KMS-11 (cell line): Measurements from ENCODE around the gene PPP6C.
"Not testable (repeated sequence)": the region's sequence is repeated elsewhere in the genome, so short reads cannot be mapped to it uniquely, and the experiment has no call there.

ENCODE experiments used
- H2AFZ ChIP-seq: fragments of 200-600 bp; sonication (generic); 2 replicates; pipeline ENCODE4 v1.6.1; 2016; ENCODE audit warnings: antibody characterized with exemption, mixed run types, low read depth
- H3K27ac ChIP-seq: fragments of 200-600 bp; sonication (generic); 2 replicates; pipeline ENCODE4 v1.6.1; 2016; ENCODE audit warnings: mild to moderate bottlenecking, mixed run types
- H3K27me3 ChIP-seq: fragments of 200-600 bp; sonication (generic); 2 replicates; pipeline ENCODE4 v1.6.1; 2017; ENCODE audit warnings: mild to moderate bottlenecking, low read depth, mixed run types, moderate library complexity; ENCODE audit not compliant: insufficient read depth
- H3K36me3 ChIP-seq: fragments of 200-600 bp; sonication (generic); 2 replicates; pipeline ENCODE4 v1.6.1; 2017; ENCODE audit warnings: mild to moderate bottlenecking, mixed run types; ENCODE audit not compliant: insufficient read depth
- H3K4me1 ChIP-seq: fragments of 200-600 bp; sonication (generic); 2 replicates; pipeline ENCODE4 v1.6.1; 2016; ENCODE audit warnings: mild to moderate bottlenecking, low read depth, mixed run types; ENCODE audit not compliant: poor library complexity, severe bottlenecking
- H3K4me2 ChIP-seq: fragments of 200-600 bp; sonication (generic); 2 replicates; pipeline ENCODE4 v1.7.0; 2016; ENCODE audit warnings: mild to moderate bottlenecking, mixed run types
- H3K4me3 ChIP-seq: fragments of 200-600 bp; sonication (generic); IDR thresholded peaks from 2 replicates; pipeline ENCODE4 v1.6.1; 2017; ENCODE audit warnings: low read depth, low read length, mixed read lengths; ENCODE audit not compliant: insufficient read depth
- H3K79me2 ChIP-seq: fragments of 200-600 bp; sonication (generic); 2 replicates; pipeline ENCODE4 v1.6.1; 2016; ENCODE audit warnings: low read depth, mixed run types; ENCODE audit not compliant: insufficient read depth
- H3K9ac ChIP-seq: fragments of 200-600 bp; sonication (generic); 2 replicates; pipeline ENCODE4 v1.6.1; 2016; ENCODE audit warnings: mild to moderate bottlenecking, mixed run types
- H4K20me1 ChIP-seq: fragments of 200-600 bp; sonication (generic); 2 replicates; pipeline ENCODE4 v1.6.1; 2016; ENCODE audit warnings: mild to moderate bottlenecking, mixed run types; ENCODE audit not compliant: insufficient read depth
- TF ChIP-seq, protein P1 (sequence below): fragments of 200-600 bp; sonication (generic); conservative IDR thresholded peaks from 2 replicates; pipeline ENCODE4 v1.6.1; 2017; ENCODE audit warnings: low read depth, mild to moderate bottlenecking, antibody characterized with exemption, low read length, moderate library complexity, mixed read lengths

The PPP6C gene

DNA sequence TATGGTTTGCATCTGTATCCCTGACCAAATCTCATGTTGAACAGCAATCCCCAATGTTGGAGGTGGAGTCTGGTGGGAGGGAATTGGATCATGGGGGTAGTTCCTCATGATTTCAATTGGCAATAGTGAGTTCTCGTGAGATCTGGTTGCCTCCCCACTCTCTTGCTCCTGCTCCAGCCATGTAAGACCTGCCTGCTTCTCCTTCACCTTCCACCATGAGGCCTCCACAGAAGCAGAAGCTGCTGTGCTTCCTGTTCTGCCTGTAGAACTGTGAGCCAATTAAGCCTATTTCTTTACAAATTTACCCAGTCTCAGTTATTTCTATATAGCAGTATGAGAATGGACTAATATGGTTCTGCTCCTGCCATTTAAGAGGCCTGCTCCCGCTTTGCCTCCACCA is 79.1 kb downstream of the PPP6C start:
- no peak overlapping the region for H3K27ac ChIP-seq
- H3K4me3 ChIP-seq: no peak overlapping the region
- H2AFZ ChIP-seq: no peak overlapping the region
- H4K20me1 ChIP-seq: no peaks in the 10 kb centered on the region
- H3K27me3 ChIP-seq: no peaks in the 10 kb centered on the region
- H3K4me2 ChIP-seq: no peak overlapping the region
- TF ChIP-seq, protein P1, sequence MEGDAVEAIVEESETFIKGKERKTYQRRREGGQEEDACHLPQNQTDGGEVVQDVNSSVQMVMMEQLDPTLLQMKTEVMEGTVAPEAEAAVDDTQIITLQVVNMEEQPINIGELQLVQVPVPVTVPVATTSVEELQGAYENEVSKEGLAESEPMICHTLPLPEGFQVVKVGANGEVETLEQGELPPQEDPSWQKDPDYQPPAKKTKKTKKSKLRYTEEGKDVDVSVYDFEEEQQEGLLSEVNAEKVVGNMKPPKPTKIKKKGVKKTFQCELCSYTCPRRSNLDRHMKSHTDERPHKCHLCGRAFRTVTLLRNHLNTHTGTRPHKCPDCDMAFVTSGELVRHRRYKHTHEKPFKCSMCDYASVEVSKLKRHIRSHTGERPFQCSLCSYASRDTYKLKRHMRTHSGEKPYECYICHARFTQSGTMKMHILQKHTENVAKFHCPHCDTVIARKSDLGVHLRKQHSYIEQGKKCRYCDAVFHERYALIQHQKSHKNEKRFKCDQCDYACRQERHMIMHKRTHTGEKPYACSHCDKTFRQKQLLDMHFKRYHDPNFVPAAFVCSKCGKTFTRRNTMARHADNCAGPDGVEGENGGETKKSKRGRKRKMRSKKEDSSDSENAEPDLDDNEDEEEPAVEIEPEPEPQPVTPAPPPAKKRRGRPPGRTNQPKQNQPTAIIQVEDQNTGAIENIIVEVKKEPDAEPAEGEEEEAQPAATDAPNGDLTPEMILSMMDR: no peak
- no peaks in the 10 kb centered on the region for H3K79me2 ChIP-seq
- no peak overlapping the region for H3K9ac ChIP-seq
- no peaks in the 10 kb centered on the region for H3K36me3 ChIP-seq
- no peaks in the 10 kb centered on the region for H3K4me1 ChIP-seq

DNA sequence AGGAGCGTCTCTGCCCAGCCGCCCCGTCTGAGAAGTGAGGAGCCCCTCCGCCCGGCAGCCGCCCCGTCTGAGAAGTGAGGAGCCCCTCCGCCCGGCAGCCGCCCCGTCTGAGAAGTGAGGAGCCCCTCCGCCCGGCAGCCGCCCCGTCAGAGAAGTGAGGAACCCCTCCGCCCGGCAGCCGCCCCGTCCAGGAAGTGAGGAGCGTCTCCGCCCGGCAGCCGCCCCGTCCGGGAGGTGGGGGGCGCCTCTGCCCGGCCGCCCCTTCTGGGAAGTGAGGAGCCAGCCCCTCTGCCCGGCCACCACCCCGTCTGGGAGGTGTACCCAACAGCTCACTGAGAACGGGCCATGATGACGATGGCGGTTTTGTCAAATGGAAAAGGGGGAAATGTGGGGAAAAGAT is 81.1 kb downstream of the PPP6C start:
- H3K9ac ChIP-seq, H3K4me1 ChIP-seq, H3K27ac ChIP-seq, H4K20me1 ChIP-seq, H3K36me3 ChIP-seq, H2AFZ ChIP-seq, H3K27me3 ChIP-seq, H3K4me3 ChIP-seq, H3K4me2 ChIP-seq, H3K79me2 ChIP-seq: not testable (repeated sequence)

DNA sequence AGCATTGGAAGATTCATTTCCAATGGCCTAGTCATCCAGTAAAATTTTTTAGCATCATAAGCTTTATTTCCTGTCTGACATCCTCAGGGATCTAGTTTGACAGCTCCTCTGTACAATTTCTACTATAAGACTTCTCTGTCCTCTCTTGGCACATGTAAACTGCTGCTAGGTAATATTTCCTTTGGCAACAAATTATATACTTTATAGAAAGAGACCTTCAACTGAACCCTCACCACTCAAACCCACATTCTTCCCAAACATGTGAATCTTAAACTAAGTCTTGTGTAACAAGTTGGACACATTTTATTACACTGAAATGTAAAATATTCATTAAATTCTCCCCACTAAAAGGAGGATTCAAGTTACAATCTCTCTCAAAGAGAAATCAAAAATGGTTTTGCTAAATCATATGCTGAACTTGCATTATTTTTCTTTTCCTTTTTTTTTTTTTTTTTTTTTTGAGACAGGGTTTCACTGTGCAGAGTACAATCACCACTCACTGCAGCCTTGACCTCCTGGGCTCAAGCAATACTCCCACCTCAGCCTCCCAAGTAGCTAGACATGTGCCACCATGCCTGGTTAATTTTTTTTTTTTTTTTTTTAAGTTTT is 83.2 kb downstream of the PPP6C start:
- Histone ChIP-seq H3K9ac (no peak overlapping the region), H3K4me2 (no peak overlapping the region), H3K27ac (no peak overlapping the region), H2AFZ (no peak overlapping the region), H3K4me3 (no peak overlapping the region), H3K27me3 (no peaks in the 10 kb centered on the region), H4K20me1 (no peaks in the 10 kb centered on the region), H3K36me3 (no peaks in the 10 kb centered on the region), H3K4me1 (no peaks in the 10 kb centered on the region), H3K79me2 (no peaks in the 10 kb centered on the region)
- TF ChIP-seq, protein P1: no peak

DNA sequence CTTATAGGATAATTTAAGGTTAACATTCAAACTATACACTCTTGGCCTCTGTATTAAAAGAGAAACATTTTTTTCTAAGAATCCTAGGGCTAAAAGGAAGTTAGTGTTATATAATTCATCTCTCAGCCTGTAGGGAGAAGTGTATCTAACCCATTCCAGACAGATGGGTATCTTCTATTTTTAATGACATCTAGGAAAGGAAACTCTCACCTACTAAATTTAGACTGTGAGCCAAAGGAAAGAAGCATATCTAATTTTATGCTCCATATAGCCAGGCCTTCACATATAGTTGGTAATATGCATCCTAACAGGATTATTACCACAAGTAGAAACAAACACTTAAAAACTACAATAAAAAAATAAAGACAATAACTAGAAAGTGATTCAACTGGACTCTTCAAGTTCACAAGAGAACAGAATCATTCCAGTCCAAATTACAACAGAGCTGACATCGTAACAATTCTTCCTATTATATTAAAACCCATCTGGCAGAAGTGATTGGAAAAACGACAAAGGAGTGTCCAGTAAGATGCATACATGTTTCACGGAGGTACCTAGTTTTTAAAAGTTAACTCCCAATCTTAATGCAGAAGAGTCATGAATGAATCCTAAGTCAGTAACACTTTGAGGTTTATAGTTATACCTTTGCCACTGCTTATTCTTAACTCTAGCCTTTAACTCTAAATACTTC is 85.7 kb downstream of the PPP6C start:
- H3K79me2 ChIP-seq: no peaks in the 10 kb centered on the region
- no peaks in the 10 kb centered on the region for H3K4me1 ChIP-seq
- H3K4me2 ChIP-seq: no peak overlapping the region
- H3K9ac ChIP-seq: no peak overlapping the region
- H2AFZ ChIP-seq: no peak overlapping the region
- no peaks in the 10 kb centered on the region for H3K27me3 ChIP-seq
- H3K27ac ChIP-seq: no peak overlapping the region
- H3K4me3 ChIP-seq: no peak overlapping the region
- TF ChIP-seq, protein P1: no peak
- no peaks in the 10 kb centered on the region for H4K20me1 ChIP-seq
- no peaks in the 10 kb centered on the region for H3K36me3 ChIP-seq

DNA sequence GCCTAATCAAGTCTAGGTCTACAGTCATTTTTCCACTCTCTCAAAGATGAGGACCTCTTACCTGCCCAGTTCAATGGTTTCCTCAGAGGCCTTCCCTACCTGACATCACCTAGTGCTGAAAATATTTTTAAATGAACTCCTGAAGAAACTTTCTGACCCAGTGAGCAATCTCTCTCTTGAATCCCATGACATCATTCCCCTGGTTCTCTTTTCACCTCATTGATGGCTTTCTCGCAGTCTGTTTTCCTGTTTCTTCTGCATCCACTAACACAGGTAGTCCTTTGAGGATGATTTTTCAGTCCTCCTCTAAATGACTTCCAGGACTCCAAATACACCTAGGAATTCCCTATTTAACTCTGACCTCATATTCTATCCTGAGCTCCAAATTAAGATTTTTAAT is 86.6 kb downstream of the PPP6C start:
- Histone ChIP-seq H3K4me2 (no peak overlapping the region), H3K36me3 (no peaks in the 10 kb centered on the region), H4K20me1 (no peaks in the 10 kb centered on the region), H3K9ac (no peak overlapping the region), H3K4me1 (no peaks in the 10 kb centered on the region), H3K27ac (no peak overlapping the region), H2AFZ (no peak overlapping the region), H3K4me3 (no peak overlapping the region), H3K27me3 (no peaks in the 10 kb centered on the region), H3K79me2 (no peaks in the 10 kb centered on the region)
- TF ChIP-seq, protein P1: no peak
